HEK293 (cell line): ENCODE data around the gene SHC3.

Source experiments
- CTCF ChIA-PET: fragments of 350-600 bp; formaldehyde crosslinking; extraction: SDS; loops from one replicate; lab custom pipeline; 2021; ENCODE audit warnings: antibody characterized with exemption; lab: Yijun Ruan, JAX
- POLR2A ChIA-PET: fragments of 300-600 bp; formaldehyde crosslinking; extraction: SDS; loops from one replicate; lab custom pipeline; 2020; ENCODE audit warnings: antibody characterized with exemption, inconsistent platforms; lab: Yijun Ruan, JAX
- H3K27ac ChIP-seq: fragments of 200-500 bp; sonication (Bioruptor generic); 2 replicates; pipeline ENCODE4 v1.5.1; 2014; ENCODE audit warnings: low read depth, low read length, control low read depth, inconsistent platforms; ENCODE audit errors: extremely low read depth
- H3K36me3 ChIP-seq, 2 experiments: fragments of 200-500 bp in 1 of 2; sonication (Bioruptor generic) in 1 of 2; 1 replicate in 1 of 2; 2 replicates in 1 of 2; pipeline ENCODE4 v1.5.1; 2014 to 2017; ENCODE audit warnings: inconsistent platforms in 2 of 2, low read length in 2 of 2; ENCODE audit not compliant: control insufficient read depth in 2 of 2, insufficient read depth in 1 of 2
- H3K4me1 ChIP-seq: fragments of 200-500 bp; sonication (Bioruptor generic); 2 replicates; pipeline ENCODE4 v1.5.1; 2014; ENCODE audit warnings: mild to moderate bottlenecking, low read length, inconsistent platforms; ENCODE audit not compliant: control insufficient read depth, insufficient read depth
- H3K4me3 ChIP-seq: 2 replicates; pipeline ENCODE4 v1.5.1; 2011; ENCODE audit warnings: low read depth, mild to moderate bottlenecking, control low read depth, low read length, moderate library complexity
- H3K9me3 ChIP-seq: fragments of 200-500 bp; sonication (Bioruptor generic); 2 replicates; pipeline ENCODE4 v1.5.1; 2014; ENCODE audit warnings: low read depth, low read length, inconsistent platforms; ENCODE audit not compliant: control insufficient read depth, insufficient read depth
- IKZF3 ChIP-seq: fragments of 450-650 bp; IDR thresholded peaks from 2 replicates; pipeline ENCODE4 v1.5.0; 2018; ENCODE audit warnings: missing biosample characterization, mild to moderate bottlenecking, missing genetic modification characterization, moderate library complexity
- KLF1 ChIP-seq: fragments of 450-650 bp; formaldehyde crosslinking; IDR thresholded peaks from 2 replicates; pipeline ENCODE4 v1.5.1; 2016; ENCODE audit warnings: missing biosample characterization, missing genetic modification characterization
- SCRT2 ChIP-seq: fragments of 450-650 bp; formaldehyde crosslinking; IDR thresholded peaks from 2 replicates; pipeline ENCODE4 v1.5.1; 2016; ENCODE audit warnings: missing biosample characterization, missing genetic modification characterization
- TCF7L2 ChIP-seq: IDR thresholded peaks from 2 replicates; pipeline ENCODE4 v1.6.1; 2011; ENCODE audit warnings: low read depth, mild to moderate bottlenecking, inconsistent platforms, low read length, moderate library complexity, borderline replicate concordance
- YY2 ChIP-seq: fragments of 450-650 bp; formaldehyde crosslinking; IDR thresholded peaks from 2 replicates; pipeline ENCODE4 v1.5.1; 2016; ENCODE audit warnings: missing biosample characterization, missing genetic modification characterization
- ZBTB6 ChIP-seq: fragments of 450-650 bp; formaldehyde crosslinking; IDR thresholded peaks from 2 replicates; pipeline ENCODE4 v1.5.1; 2017; ENCODE audit warnings: missing biosample characterization, missing genetic modification characterization
- ZNF138 ChIP-seq: fragments of 450-650 bp; formaldehyde crosslinking; IDR thresholded peaks from 2 replicates; pipeline ENCODE4 v1.5.1; 2016; ENCODE audit warnings: missing biosample characterization, missing genetic modification characterization, borderline replicate concordance
- ZNF2 ChIP-seq: fragments of 450-650 bp; formaldehyde crosslinking; IDR thresholded peaks from 2 replicates; pipeline ENCODE4 v1.5.1; 2016; ENCODE audit warnings: missing biosample characterization, missing genetic modification characterization
- ZNF214 ChIP-seq: fragments of 450-650 bp; formaldehyde crosslinking; IDR thresholded peaks from 2 replicates; pipeline ENCODE4 v1.5.1; 2017; ENCODE audit warnings: missing biosample characterization, mild to moderate bottlenecking, missing genetic modification characterization, borderline replicate concordance
- ZNF266 ChIP-seq: fragments of 450-650 bp; formaldehyde crosslinking; IDR thresholded peaks from 2 replicates; pipeline ENCODE4 v1.5.1; 2016; ENCODE audit warnings: missing biosample characterization, missing genetic modification characterization, low read depth
- ZNF433 ChIP-seq: fragments of 450-650 bp; formaldehyde crosslinking; IDR thresholded peaks from 2 replicates; pipeline ENCODE4 v1.5.1; 2016; ENCODE audit warnings: missing biosample characterization, missing genetic modification characterization, low read depth
- ZNF513 ChIP-seq: fragments of 450-650 bp; IDR thresholded peaks from 2 replicates; pipeline ENCODE4 v1.5.1; 2018; ENCODE audit warnings: missing biosample characterization, missing genetic modification characterization
- ZNF521 ChIP-seq: fragments of 450-650 bp; formaldehyde crosslinking; IDR thresholded peaks from 2 replicates; pipeline ENCODE4 v1.5.1; 2017; ENCODE audit warnings: missing biosample characterization, mild to moderate bottlenecking, missing genetic modification characterization
- ZNF529 ChIP-seq: fragments of 450-650 bp; formaldehyde crosslinking; IDR thresholded peaks from 2 replicates; pipeline ENCODE4 v1.5.1; 2017; ENCODE audit warnings: missing genetic modification characterization, missing biosample characterization; ENCODE audit not compliant: insufficient replicate concordance
- ZNF571 ChIP-seq: fragments of 450-650 bp; formaldehyde crosslinking; IDR thresholded peaks from 2 replicates; pipeline ENCODE4 v1.5.0; 2017; ENCODE audit warnings: missing biosample characterization, missing genetic modification characterization
- ZNF600 ChIP-seq: fragments of 450-650 bp; formaldehyde crosslinking; IDR thresholded peaks from 2 replicates; pipeline ENCODE4 v1.5.1; 2016; ENCODE audit warnings: missing biosample characterization, missing genetic modification characterization
- ZNF629 ChIP-seq: fragments of 450-650 bp; formaldehyde crosslinking; IDR thresholded peaks from 2 replicates; pipeline ENCODE4 v1.5.1; 2017; ENCODE audit warnings: missing biosample characterization, missing genetic modification characterization
- ZNF670 ChIP-seq: fragments of 450-650 bp; formaldehyde crosslinking; IDR thresholded peaks from 2 replicates; pipeline ENCODE4 v1.5.1; 2016; ENCODE audit warnings: missing biosample characterization, missing genetic modification characterization, low read depth
- ZNF791 ChIP-seq: fragments of 450-650 bp; formaldehyde crosslinking; IDR thresholded peaks from 2 replicates; pipeline ENCODE4 v1.5.1; 2016; ENCODE audit warnings: missing biosample characterization, missing genetic modification characterization
- TF ChIP-seq, protein P1 (sequence below): fragments of 450-650 bp; formaldehyde crosslinking; IDR thresholded peaks from 2 replicates; pipeline ENCODE4 v1.5.1; 2017; ENCODE audit warnings: missing biosample characterization, missing genetic modification characterization
- TF ChIP-seq, protein P2 (sequence below): fragments of 450-650 bp; formaldehyde crosslinking; IDR thresholded peaks from 2 replicates; pipeline ENCODE4 v1.5.1; 2016; ENCODE audit warnings: missing biosample characterization, missing genetic modification characterization
- TF ChIP-seq, protein P3 (sequence below): fragments of 450-650 bp; formaldehyde crosslinking; IDR thresholded peaks from 2 replicates; pipeline ENCODE4; 2016; ENCODE audit warnings: missing biosample characterization, missing genetic modification characterization
- TF ChIP-seq, protein P4 (sequence below): fragments of 450-650 bp; formaldehyde crosslinking; IDR thresholded peaks from 2 replicates; pipeline ENCODE4 v1.5.1; 2016; ENCODE audit warnings: missing biosample characterization, missing genetic modification characterization

The SHC3 gene

GRCh38 chr9:89224633-89225032 is 46.0 kb upstream of the SHC3 start:
- no peaks in the 10 kb centered on the region for H3K36me3 ChIP-seq
- ChIA-PET CTCF (no interaction called here), POLR2A (no interaction called here)
- no peak overlapping the region for H3K4me3 ChIP-seq
- H3K27ac ChIP-seq: no peak overlapping the region
- TF ChIP-seq ZNF214 (tag by site-specific recombination) (no peak), ZNF791 (tag by site-specific recombination) (no peak), ZNF513 (tag by site-specific recombination) (no peak), ZNF529 (tag by site-specific recombination) (no peak), ZBTB6 (tag by site-specific recombination) (no peak), ZNF629 (tag by site-specific recombination) (no peak), IKZF3 (tag by site-specific recombination) (no peak), ZNF2 (no peak), ZNF670 (no peak), SCRT2 (tag by site-specific recombination) (no peak), ZNF138 (tag by site-specific recombination) (no peak)
- TF ChIP-seq, protein P1, sequence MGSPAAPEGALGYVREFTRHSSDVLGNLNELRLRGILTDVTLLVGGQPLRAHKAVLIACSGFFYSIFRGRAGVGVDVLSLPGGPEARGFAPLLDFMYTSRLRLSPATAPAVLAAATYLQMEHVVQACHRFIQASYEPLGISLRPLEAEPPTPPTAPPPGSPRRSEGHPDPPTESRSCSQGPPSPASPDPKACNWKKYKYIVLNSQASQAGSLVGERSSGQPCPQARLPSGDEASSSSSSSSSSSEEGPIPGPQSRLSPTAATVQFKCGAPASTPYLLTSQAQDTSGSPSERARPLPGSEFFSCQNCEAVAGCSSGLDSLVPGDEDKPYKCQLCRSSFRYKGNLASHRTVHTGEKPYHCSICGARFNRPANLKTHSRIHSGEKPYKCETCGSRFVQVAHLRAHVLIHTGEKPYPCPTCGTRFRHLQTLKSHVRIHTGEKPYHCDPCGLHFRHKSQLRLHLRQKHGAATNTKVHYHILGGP (tag by site-specific recombination): no peak
- H3K9me3 ChIP-seq: no peaks in the 10 kb centered on the region
- no peaks in the 10 kb centered on the region for H3K4me1 ChIP-seq

DNA sequence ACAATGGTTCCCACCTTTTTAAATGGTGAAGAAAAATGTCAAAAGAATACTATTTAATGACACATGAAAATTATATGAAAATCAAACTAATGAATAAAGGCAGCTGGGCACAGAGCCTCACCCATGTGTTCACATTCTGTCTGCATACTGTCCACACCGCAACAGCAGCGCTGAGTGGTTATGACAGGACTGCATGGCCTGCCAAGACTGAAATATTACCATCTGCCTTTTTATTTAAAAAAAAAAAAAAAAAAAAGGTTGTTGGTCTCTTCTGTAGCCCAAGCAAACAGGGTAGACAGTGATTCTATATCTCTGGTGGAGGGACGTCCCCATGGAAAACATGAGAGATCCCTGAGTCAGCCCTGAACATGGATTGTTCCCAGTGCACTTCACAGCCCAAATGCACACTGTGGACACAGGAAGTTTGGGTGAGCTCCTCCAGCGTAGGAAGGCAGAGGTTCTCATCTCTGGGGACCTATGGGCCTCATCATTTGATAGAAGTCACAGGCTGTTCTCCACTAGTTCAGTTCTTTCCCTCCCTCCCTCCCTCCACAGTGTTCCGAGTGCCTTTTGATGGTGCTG is 44.9 kb upstream of the SHC3 start:
- ChIA-PET POLR2A (no interaction called here), CTCF (no interaction called here)
- Histone ChIP-seq H3K36me3 (no peaks in the 10 kb centered on the region), H3K27ac (no peak overlapping the region), H3K4me1 (no peaks in the 10 kb centered on the region), H3K4me3 (no peak overlapping the region), H3K9me3 (no peaks in the 10 kb centered on the region)
- TF ChIP-seq ZNF600 (no peak), KLF1 (tag by site-specific recombination) (no peak), ZNF571 (tag by site-specific recombination) (no peak), ZNF266 (no peak), ZNF433 (no peak), TCF7L2 (no peak), ZNF521 (tag by site-specific recombination) (no peak), YY2 (no peak)
- TF ChIP-seq, protein P2, sequence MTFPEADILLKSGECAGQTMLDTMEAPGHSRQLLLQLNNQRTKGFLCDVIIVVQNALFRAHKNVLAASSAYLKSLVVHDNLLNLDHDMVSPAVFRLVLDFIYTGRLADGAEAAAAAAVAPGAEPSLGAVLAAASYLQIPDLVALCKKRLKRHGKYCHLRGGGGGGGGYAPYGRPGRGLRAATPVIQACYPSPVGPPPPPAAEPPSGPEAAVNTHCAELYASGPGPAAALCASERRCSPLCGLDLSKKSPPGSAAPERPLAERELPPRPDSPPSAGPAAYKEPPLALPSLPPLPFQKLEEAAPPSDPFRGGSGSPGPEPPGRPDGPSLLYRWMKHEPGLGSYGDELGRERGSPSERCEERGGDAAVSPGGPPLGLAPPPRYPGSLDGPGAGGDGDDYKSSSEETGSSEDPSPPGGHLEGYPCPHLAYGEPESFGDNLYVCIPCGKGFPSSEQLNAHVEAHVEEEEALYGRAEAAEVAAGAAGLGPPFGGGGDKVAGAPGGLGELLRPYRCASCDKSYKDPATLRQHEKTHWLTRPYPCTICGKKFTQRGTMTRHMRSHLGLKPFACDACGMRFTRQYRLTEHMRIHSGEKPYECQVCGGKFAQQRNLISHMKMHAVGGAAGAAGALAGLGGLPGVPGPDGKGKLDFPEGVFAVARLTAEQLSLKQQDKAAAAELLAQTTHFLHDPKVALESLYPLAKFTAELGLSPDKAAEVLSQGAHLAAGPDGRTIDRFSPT (tag by site-specific recombination): no peak
- TF ChIP-seq, protein P3, sequence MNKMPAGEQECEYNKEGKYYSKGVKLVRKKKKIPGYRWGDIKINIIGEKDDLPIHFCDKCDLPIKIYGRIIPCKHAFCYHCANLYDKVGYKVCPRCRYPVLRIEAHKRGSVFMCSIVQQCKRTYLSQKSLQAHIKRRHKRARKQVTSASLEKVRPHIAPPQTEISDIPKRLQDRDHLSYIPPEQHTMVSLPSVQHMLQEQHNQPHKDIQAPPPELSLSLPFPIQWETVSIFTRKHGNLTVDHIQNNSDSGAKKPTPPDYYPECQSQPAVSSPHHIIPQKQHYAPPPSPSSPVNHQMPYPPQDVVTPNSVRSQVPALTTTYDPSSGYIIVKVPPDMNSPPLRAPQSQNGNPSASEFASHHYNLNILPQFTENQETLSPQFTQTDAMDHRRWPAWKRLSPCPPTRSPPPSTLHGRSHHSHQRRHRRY (tag by site-specific recombination): no peak
- TF ChIP-seq, protein P4, sequence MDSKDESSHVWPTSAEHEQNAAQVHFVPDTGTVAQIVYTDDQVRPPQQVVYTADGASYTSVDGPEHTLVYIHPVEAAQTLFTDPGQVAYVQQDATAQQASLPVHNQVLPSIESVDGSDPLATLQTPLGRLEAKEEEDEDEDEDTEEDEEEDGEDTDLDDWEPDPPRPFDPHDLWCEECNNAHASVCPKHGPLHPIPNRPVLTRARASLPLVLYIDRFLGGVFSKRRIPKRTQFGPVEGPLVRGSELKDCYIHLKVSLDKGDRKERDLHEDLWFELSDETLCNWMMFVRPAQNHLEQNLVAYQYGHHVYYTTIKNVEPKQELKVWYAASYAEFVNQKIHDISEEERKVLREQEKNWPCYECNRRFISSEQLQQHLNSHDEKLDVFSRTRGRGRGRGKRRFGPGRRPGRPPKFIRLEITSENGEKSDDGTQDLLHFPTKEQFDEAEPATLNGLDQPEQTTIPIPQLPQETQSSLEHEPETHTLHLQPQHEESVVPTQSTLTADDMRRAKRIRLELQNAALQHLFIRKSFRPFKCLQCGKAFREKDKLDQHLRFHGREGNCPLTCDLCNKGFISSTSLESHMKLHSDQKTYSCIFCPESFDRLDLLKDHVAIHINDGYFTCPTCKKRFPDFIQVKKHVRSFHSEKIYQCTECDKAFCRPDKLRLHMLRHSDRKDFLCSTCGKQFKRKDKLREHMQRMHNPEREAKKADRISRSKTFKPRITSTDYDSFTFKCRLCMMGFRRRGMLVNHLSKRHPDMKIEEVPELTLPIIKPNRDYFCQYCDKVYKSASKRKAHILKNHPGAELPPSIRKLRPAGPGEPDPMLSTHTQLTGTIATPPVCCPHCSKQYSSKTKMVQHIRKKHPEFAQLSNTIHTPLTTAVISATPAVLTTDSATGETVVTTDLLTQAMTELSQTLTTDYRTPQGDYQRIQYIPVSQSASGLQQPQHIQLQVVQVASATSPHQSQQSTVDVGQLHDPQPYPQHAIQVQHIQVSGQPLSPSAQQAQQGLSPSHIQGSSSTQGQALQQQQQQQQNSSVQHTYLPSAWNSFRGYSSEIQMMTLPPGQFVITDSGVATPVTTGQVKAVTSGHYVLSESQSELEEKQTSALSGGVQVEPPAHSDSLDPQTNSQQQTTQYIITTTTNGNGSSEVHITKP (tag by site-specific recombination): no peak
